ENCODE measurements around the gene DEPDC4.
A peak's percentile ranks its signal among the peaks of the same experiment; 100 is the strongest.
"Not testable (repeated sequence)": the region's sequence is repeated elsewhere in the genome, so short reads cannot be mapped to it uniquely, and the experiment has no call there.

Gene DEPDC4

GRCh38 chr12:100266835-100267602 is at the start of gene DEPDC4, which contains the start of gene SCYL2:
DEPDC4 (minus strand) TSS chr12:100267079; CDS start chr12:100267076, 3 bp downstream.
SCYL2 (plus strand) TSS chr12:100267177; CDS start chr12:100282971, 15,794 bp downstream.
- peak; percentile 99 for DNase-seq

- DNase-seq: no peak
Observed at GRCh38 chr12:100311317-100311716, 44.4 kb upstream of the DEPDC4 start.

- DNase-seq: not testable (repeated sequence)
Observed at GRCh38 chr12:100308138-100308537, 41.3 kb upstream of the DEPDC4 start.

- not testable (repeated sequence) for DNase-seq
Observed at GRCh38 chr12:100304334-100304733, 37.5 kb upstream of the DEPDC4 start.

- no peak for DNase-seq
Observed at GRCh38 chr12:100303831-100304230, 37.0 kb upstream of the DEPDC4 start.

GRCh38 chr12:100302081-100302480 is 35.2 kb upstream of the DEPDC4 start:
- peak; percentile 24 for DNase-seq

GRCh38 chr12:100295764-100296555 is 29.1 kb upstream of the DEPDC4 start:
- no peak for DNase-seq

GRCh38 chr12:100294366-100294765 is 27.5 kb upstream of the DEPDC4 start:
- not testable (repeated sequence) for DNase-seq

GRCh38 chr12:100293017-100293416 is 26.1 kb upstream of the DEPDC4 start:
- DNase-seq: no peak

- no peak for DNase-seq
Observed at GRCh38 chr12:100290016-100290415, 23.1 kb upstream of the DEPDC4 start.

GRCh38 chr12:100289038-100289437 is 22.2 kb upstream of the DEPDC4 start:
- DNase-seq: no peak

- not testable (repeated sequence) for DNase-seq
Observed at GRCh38 chr12:100284556-100284955, 17.7 kb upstream of the DEPDC4 start.

GRCh38 chr12:100279607-100280244 is 12.8 kb upstream of the DEPDC4 start:
- peak; percentile 51 for DNase-seq

GRCh38 chr12:100279159-100279558 is 12.3 kb upstream of the DEPDC4 start:
- DNase-seq: peak; percentile 13

- DNase-seq: peak; percentile 65
Observed at GRCh38 chr12:100274291-100274690, 7.4 kb upstream of the DEPDC4 start.

- no peak for DNase-seq
Observed at GRCh38 chr12:100273782-100274181, 6.9 kb upstream of the DEPDC4 start.

- DNase-seq: peak; percentile 8
Observed at GRCh38 chr12:100268835-100269564, 2.1 kb upstream of the DEPDC4 start.

GRCh38 chr12:100267603-100268281 is 863 bp upstream of the DEPDC4 start:
- DNase-seq: peak; percentile 54

GRCh38 chr12:100266585-100266834 is 369 bp downstream of the DEPDC4 start:
- peak; percentile 95 for DNase-seq

- no peak for DNase-seq
Observed at GRCh38 chr12:100265732-100266584, 921 bp downstream of the DEPDC4 start.

- DNase-seq: not testable (repeated sequence)
Observed at GRCh38 chr12:100265107-100265506, 1.8 kb downstream of the DEPDC4 start.

All from hematopoietic multipotent progenitor cell treated with erythropoietin and hydrocortisone succinate and interleukin-3 and kit ligand, for 4 days (in vitro differentiated cells).